Measurements from ENCODE around the gene BCL7C.

The BCL7C gene

DNA sequence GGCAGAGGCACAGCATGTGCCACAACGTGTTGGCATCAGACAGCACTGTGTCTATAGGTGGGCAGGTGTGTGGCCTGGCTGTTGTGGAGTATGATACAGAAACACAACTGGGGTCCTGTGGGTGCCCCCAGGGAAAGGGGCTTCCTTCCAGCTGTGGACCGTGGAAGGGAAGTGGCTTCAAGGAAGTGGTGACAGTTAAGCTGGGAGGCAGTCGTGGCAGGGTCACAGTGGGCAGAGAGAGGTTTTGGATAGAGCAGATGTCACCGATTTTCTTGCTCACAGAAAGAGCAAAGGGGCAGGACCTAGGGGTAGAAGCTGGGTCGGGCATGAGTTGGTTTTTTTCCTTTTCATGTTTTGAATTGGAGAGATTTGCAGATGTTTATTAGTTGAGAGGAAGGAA lies 43.8 kb upstream of the BCL7C start:
- Histone ChIP-seq H3K4me3 (ENCODE audit: low read length) (no peak overlapping the region), H4K20me1 (ENCODE audit: control insufficient read depth, insufficient read depth, low read depth, low read length) (no peaks in the 10 kb centered on the region), H3K79me2 (ENCODE audit: control insufficient read depth, low read length) (no peaks in the 10 kb centered on the region), H3F3A (ENCODE audit: control insufficient read depth, insufficient read depth) (no peaks in the 10 kb centered on the region), H3K4me2 (ENCODE audit: low read length) (no peak overlapping the region), H3K4me1 (ENCODE audit: control insufficient read depth, low read length) (peaks cover 19% of the 10 kb centered on the region), H3K27me3 (ENCODE audit: control insufficient read depth, low read length) (no peaks in the 10 kb centered on the region), H3K36me3 (ENCODE audit: control insufficient read depth, low read length) (peaks cover 26% of the 10 kb centered on the region), H3K9me2 (replicated peaks; ENCODE audit: control insufficient read depth, low read length) (no peaks in the 10 kb centered on the region), H3K27ac (ENCODE audit: low read depth, low read length) (no peak overlapping the region), H3K9me3 (ENCODE audit: control insufficient read depth, insufficient read depth, low read length) (no peaks in the 10 kb centered on the region)
- TF ChIP-seq, protein P1, sequence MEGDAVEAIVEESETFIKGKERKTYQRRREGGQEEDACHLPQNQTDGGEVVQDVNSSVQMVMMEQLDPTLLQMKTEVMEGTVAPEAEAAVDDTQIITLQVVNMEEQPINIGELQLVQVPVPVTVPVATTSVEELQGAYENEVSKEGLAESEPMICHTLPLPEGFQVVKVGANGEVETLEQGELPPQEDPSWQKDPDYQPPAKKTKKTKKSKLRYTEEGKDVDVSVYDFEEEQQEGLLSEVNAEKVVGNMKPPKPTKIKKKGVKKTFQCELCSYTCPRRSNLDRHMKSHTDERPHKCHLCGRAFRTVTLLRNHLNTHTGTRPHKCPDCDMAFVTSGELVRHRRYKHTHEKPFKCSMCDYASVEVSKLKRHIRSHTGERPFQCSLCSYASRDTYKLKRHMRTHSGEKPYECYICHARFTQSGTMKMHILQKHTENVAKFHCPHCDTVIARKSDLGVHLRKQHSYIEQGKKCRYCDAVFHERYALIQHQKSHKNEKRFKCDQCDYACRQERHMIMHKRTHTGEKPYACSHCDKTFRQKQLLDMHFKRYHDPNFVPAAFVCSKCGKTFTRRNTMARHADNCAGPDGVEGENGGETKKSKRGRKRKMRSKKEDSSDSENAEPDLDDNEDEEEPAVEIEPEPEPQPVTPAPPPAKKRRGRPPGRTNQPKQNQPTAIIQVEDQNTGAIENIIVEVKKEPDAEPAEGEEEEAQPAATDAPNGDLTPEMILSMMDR (IDR thresholded peaks at IDR 0.05; ENCODE audit: low read depth, low read length, poor library complexity, severe bottlenecking): no peak
- TF ChIP-seq EZH2phosphoT487 (IDR thresholded peaks at IDR 0.05; ENCODE audit: borderline replicate concordance, low read length): no peak

DNA sequence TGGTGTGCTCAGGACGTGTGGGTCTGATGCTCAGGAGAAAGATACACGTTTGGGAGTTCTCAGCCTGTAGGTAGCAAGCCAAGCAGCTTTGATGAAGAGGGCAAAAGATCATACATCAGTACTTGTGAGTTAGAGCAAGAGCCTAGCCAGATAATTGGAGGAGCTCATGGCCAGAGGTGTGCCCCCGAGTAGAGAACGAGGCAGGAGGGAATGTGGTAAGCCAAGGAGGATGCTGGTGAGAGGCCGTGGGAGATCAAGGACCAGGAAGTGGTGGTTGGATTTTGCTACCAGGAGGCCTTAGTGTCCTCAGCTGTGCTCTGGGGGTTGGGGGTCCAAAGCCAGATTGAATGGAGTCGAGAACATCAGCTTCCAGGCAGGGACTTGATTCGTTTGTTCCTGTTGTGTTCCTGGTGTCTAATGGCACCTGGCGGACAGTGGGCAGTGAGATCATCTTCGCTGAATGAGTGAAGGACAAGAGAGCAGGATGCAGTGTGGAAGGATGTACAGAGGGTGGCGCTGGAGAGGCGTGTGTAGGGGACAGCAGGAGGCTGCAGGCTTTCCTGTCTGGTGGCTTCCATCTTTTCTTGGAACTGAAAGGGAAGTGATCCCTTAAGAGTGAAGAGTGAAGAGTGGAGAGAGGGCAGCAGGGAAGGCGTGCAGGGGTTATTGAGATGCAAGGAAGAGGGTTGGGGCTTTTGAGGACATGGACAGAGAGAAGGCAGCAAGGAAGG lies 41.1 kb upstream of the BCL7C start:
- Histone ChIP-seq H3K9me2 (replicated peaks; ENCODE audit: control insufficient read depth, low read length) (no peaks in the 10 kb centered on the region), H3K79me2 (ENCODE audit: control insufficient read depth, low read length) (no peaks in the 10 kb centered on the region), H3F3A (ENCODE audit: control insufficient read depth, insufficient read depth) (no peaks in the 10 kb centered on the region), H3K4me3 (ENCODE audit: low read length) (no peak overlapping the region), H3K27me3 (ENCODE audit: control insufficient read depth, low read length) (no peaks in the 10 kb centered on the region), H3K4me2 (ENCODE audit: low read length) (no peak overlapping the region), H4K20me1 (ENCODE audit: control insufficient read depth, insufficient read depth, low read depth, low read length) (no peaks in the 10 kb centered on the region), H3K36me3 (ENCODE audit: control insufficient read depth, low read length) (peaks cover 36% of the 10 kb centered on the region), H3K4me1 (ENCODE audit: control insufficient read depth, low read length) (peaks cover 8% of the 10 kb centered on the region), H3K9me3 (ENCODE audit: control insufficient read depth, insufficient read depth, low read length) (no peaks in the 10 kb centered on the region), H3K27ac (ENCODE audit: low read depth, low read length) (no peak overlapping the region)
- no peak for TF ChIP-seq EZH2phosphoT487 (IDR thresholded peaks at IDR 0.05; ENCODE audit: borderline replicate concordance, low read length)
- TF ChIP-seq, protein P1 (IDR thresholded peaks at IDR 0.05; ENCODE audit: low read depth, low read length, poor library complexity, severe bottlenecking): peak; percentile 83

DNA sequence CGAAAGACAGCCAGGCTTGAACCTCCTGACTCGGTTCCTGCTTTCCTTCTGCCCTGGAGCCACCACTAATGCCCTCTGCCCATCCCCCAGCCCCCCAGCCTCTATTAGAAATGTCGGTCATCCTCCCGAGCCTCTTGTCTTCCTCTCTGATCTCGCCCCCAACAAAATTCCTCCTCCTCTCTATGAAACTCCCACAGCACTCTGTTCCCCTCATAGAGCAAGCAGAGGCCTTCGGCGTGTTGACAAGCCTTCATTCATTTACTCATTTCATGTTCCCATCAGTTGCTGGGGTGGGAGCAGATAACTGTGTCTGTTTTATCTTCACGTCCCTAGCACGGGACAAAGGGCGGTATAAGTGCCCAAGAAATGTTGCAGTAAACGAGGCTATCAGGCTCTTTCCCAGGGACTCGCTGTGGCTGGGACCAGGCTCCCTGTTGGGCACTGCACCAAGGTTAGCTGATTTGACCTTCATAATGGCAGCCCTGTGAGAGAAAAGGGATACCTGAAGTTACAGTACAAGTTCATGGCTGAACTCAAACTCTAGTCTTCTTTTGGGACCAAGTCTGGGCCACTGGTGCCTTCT lies 37.3 kb upstream of the BCL7C start:
- TF ChIP-seq EZH2phosphoT487 (IDR thresholded peaks at IDR 0.05; ENCODE audit: borderline replicate concordance, low read length): no peak
- TF ChIP-seq, protein P1 (IDR thresholded peaks at IDR 0.05; ENCODE audit: low read depth, low read length, poor library complexity, severe bottlenecking): no peak
- Histone ChIP-seq H3K9me3 (ENCODE audit: control insufficient read depth, insufficient read depth, low read length) (no peaks in the 10 kb centered on the region), H3K9me2 (replicated peaks; ENCODE audit: control insufficient read depth, low read length) (no peaks in the 10 kb centered on the region), H4K20me1 (ENCODE audit: control insufficient read depth, insufficient read depth, low read depth, low read length) (no peaks in the 10 kb centered on the region), H3K36me3 (ENCODE audit: control insufficient read depth, low read length) (peaks cover 52% of the 10 kb centered on the region), H3K27me3 (ENCODE audit: control insufficient read depth, low read length) (no peaks in the 10 kb centered on the region), H3K27ac (ENCODE audit: low read depth, low read length) (no peak overlapping the region), H3K4me2 (ENCODE audit: low read length) (no peak overlapping the region), H3F3A (ENCODE audit: control insufficient read depth, insufficient read depth) (no peaks in the 10 kb centered on the region), H3K4me1 (ENCODE audit: control insufficient read depth, low read length) (peaks cover 11% of the 10 kb centered on the region), H3K4me3 (ENCODE audit: low read length) (no peak overlapping the region), H3K79me2 (ENCODE audit: control insufficient read depth, low read length) (no peaks in the 10 kb centered on the region)
